SK-N-MC (cell line): ENCODE data around the gene DNAJC5.

ENCODE experiments used
- EZH2 ChIP-seq: fragments of 200-600 bp; sonication (generic); IDR thresholded peaks from one replicate; pipeline ENCODE4 v1.6.1; 2017; ENCODE audit warnings: antibody characterized with exemption
- POLR2AphosphoS5 ChIP-seq: IDR thresholded peaks from 2 replicates; pipeline ENCODE4 v1.6.1; 2012; ENCODE audit warnings: mild to moderate bottlenecking, low read depth, low read length, borderline replicate concordance

DNA sequence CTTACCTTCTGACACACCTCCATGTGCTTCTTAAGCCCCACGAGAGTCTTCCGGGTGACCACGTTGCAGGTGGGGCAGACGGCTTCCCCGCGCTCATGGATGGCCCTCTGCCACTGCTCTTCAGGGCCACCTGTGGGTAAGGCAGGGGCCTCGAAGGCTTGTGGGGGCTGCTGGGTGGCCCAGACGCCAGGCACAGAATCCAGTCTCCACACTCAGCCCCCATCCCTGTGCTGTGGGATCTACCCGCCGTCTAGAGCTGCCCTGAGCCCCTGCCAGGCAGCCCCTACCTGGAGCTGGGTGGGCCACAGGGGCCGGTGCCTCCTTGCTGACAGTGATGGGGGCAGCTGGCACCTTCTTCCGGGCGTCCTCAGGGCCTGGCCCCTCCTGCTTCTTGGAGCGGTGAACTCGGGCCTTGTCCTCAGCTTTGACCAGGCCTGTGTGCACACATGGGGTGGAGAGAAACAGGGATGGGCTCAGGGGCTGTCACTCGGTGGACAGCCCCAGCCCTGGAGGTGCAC is 68.9 kb downstream of the DNAJC5 start:
- TF ChIP-seq POLR2AphosphoS5 (no peak), EZH2 (no peak)
